HL-60 (cell line): ENCODE measurements around the gene RILPL1.

Source experiments
- GABPA ChIP-seq: IDR thresholded peaks from 2 replicates; pipeline ENCODE4 v1.6.1; 2012; ENCODE audit warnings: low read depth
- TF ChIP-seq, protein P1 (sequence below): IDR thresholded peaks from one replicate; pipeline ENCODE4 v1.5.1; 2011; ENCODE audit warnings: low read length, control low read depth, inconsistent platforms; ENCODE audit not compliant: insufficient read depth
- TF ChIP-seq, protein P2 (sequence below): IDR thresholded peaks from 2 replicates; pipeline ENCODE4 v1.6.1; 2012; ENCODE audit warnings: low read depth; ENCODE audit not compliant: insufficient replicate concordance

- TF ChIP-seq, protein P1, sequence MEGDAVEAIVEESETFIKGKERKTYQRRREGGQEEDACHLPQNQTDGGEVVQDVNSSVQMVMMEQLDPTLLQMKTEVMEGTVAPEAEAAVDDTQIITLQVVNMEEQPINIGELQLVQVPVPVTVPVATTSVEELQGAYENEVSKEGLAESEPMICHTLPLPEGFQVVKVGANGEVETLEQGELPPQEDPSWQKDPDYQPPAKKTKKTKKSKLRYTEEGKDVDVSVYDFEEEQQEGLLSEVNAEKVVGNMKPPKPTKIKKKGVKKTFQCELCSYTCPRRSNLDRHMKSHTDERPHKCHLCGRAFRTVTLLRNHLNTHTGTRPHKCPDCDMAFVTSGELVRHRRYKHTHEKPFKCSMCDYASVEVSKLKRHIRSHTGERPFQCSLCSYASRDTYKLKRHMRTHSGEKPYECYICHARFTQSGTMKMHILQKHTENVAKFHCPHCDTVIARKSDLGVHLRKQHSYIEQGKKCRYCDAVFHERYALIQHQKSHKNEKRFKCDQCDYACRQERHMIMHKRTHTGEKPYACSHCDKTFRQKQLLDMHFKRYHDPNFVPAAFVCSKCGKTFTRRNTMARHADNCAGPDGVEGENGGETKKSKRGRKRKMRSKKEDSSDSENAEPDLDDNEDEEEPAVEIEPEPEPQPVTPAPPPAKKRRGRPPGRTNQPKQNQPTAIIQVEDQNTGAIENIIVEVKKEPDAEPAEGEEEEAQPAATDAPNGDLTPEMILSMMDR, result no peak
- TF ChIP-seq GABPA, result no peak
- TF ChIP-seq, protein P2, sequence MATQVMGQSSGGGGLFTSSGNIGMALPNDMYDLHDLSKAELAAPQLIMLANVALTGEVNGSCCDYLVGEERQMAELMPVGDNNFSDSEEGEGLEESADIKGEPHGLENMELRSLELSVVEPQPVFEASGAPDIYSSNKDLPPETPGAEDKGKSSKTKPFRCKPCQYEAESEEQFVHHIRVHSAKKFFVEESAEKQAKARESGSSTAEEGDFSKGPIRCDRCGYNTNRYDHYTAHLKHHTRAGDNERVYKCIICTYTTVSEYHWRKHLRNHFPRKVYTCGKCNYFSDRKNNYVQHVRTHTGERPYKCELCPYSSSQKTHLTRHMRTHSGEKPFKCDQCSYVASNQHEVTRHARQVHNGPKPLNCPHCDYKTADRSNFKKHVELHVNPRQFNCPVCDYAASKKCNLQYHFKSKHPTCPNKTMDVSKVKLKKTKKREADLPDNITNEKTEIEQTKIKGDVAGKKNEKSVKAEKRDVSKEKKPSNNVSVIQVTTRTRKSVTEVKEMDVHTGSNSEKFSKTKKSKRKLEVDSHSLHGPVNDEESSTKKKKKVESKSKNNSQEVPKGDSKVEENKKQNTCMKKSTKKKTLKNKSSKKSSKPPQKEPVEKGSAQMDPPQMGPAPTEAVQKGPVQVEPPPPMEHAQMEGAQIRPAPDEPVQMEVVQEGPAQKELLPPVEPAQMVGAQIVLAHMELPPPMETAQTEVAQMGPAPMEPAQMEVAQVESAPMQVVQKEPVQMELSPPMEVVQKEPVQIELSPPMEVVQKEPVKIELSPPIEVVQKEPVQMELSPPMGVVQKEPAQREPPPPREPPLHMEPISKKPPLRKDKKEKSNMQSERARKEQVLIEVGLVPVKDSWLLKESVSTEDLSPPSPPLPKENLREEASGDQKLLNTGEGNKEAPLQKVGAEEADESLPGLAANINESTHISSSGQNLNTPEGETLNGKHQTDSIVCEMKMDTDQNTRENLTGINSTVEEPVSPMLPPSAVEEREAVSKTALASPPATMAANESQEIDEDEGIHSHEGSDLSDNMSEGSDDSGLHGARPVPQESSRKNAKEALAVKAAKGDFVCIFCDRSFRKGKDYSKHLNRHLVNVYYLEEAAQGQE, result no peak
Observed at GRCh38 chr12:123471374-123472068, 62.0 kb downstream of the RILPL1 start.
